Upper lobe of left lung (tissue), 6 donors: Measurements from ENCODE around the gene RALGAPA2. TPM values are rescaled to one million over a fixed set of nuclear protein-coding genes. Genes with fewer than 3 reads are reported as not detected.

ENCODE experiments used
- ATAC-seq, 2 donors: fragments of 200-7000 bp; cut with Tn5 transposase; one replicate each; pipeline ENCODE4 v1.9.1; 2022; ENCODE audit warnings: mild to moderate bottlenecking in 2 of 2, moderate library complexity in 2 of 2; ENCODE audit not compliant: low FRiP score in 2 of 2
- DNase-seq, 2 donors: peaks; one replicate each; pipeline ENCODE4 v3.0.0-alpha.2; 2019 to 2020
- H3K27ac ChIP-seq, 4 donors: fragments of 200-600 bp; sonication (generic); one replicate each; pipeline ENCODE4 v1.5.1; 2016 to 2019
- H3K27me3 ChIP-seq, 4 donors: fragments of 200-600 bp; sonication (generic); one replicate each; pipeline ENCODE4 v1.5.1; 2017 to 2019
- H3K36me3 ChIP-seq, 4 donors: fragments of 200-600 bp; sonication (generic); one replicate each; pipeline ENCODE4 v1.5.1; 2016 to 2019
- H3K4me1 ChIP-seq, 4 donors: fragments of 200-600 bp; sonication (generic); one replicate each; pipeline ENCODE4 v1.5.1; 2018 to 2019
- H3K4me3 ChIP-seq, 4 donors: fragments of 200-600 bp; sonication (generic); one replicate each; pipeline ENCODE4 v1.5.1; 2017 to 2019; ENCODE audit warnings: mild to moderate bottlenecking in 2 of 4, moderate library complexity in 1 of 4
- H3K9me3 ChIP-seq, 4 donors: fragments of 200-600 bp; sonication (generic); one replicate each; pipeline ENCODE4 v1.5.1; 2018 to 2019
- CTCF ChIP-seq, 6 experiments: fragments of 450-650 bp in 4 of 6; fragments of 200-600 bp in 2 of 6; sonication (generic) in 2 of 6; IDR thresholded peaks; one replicate each; pipeline ENCODE4 v1.5.1; 2016 to 2019; ENCODE audit warnings: antibody characterized with exemption in 6 of 6
- EP300 ChIP-seq, 4 donors: sonication (generic); formaldehyde crosslinking; IDR thresholded peaks; one replicate each; pipeline ENCODE4 v1.5.1; 2017; ENCODE audit warnings: antibody characterized with exemption in 4 of 4, control low read depth in 2 of 4
- POLR2A ChIP-seq, 4 donors: fragments of 450-650 bp; IDR thresholded peaks; one replicate each; pipeline ENCODE4 v1.5.1; 2016 to 2017; ENCODE audit warnings: antibody characterized with exemption in 4 of 4, mild to moderate bottlenecking in 2 of 4
- POLR2AphosphoS5 ChIP-seq, 2 donors: sonication (generic); formaldehyde crosslinking; IDR thresholded peaks; one replicate each; pipeline ENCODE4 v1.5.1; 2017; ENCODE audit warnings: antibody characterized with exemption in 2 of 2
- WGBS, 2 donors: methylation state at CpG; one replicate each; pipeline ENCODE4 v1.1.5; 2017 to 2018; 5-methylcytosine and 5-hydroxymethylcytosine counted together
- small RNA-seq, 4 donors: library from RNA; depleted of rRNA; stranded (forward); fragments of <200 nt; gene quantifications; one replicate each; pipeline ENCODE3, GENCODE V24; 2016
- total RNA-seq, 6 donors: library from RNA; depleted of rRNA in 4 of 6; stranded (reverse); fragments of >200 nt in 4 of 6; gene quantifications; one replicate each; pipeline versions ENCODE4 v1.1.0 to v1.2.1, GENCODE V29; 2016 to 2021
- donor health status: DM: no; HTN: no; CAD: no; lungs with moderate emphysema.
- donor health status: DM: no; HTN: yes; CAD: no; lungs with severe emphysema.

RALGAPA2 gene
- total RNA-seq, 6 donors from 2014 or later, result 50.8 to 95.3 (median 65.3) TPM

DNA sequence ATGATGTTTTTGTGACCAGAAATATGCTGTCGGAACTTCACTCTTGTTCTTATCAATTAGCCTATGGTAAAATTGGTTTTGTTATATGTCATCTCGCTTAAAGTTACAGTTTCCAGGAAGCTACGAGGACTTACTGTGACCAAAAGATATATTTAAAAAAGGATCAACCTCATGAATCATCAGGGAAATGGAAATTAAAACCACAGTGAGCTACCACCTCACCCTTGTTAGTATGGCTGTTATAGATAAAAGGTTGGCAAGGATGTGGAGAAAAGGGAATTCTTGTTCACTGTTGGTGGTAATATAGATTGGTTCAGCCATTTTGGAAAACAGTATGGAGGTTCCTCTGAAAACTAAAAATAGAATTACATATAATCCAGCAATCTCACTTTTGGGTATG, 358.9 kb downstream of the RALGAPA2 start:
- no peaks in the 10 kb centered on the region for H3K36me3 ChIP-seq

DNA sequence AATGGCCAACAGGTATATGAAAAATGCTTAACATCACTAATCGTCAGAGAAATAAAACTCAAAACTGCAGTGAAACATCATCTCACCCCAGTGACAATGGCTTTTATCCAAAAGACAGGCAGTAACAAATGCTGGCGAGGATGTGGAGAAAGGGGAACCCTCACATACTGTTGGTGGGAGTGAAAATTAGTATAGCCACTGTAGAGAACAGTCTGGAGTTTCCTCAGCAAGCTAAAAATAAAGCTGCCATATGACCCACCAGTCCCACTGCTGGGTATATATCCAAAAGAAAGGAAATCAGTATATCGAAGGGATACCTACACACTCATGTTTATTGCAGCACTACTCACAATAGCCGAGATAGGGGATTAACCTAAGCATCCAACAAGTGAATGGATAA, 368.0 kb downstream of the RALGAPA2 start:
- Histone ChIP-seq H3K36me3 (no peaks in the 10 kb centered on the region), H3K4me1 (no peaks in the 10 kb centered on the region), H3K4me3 (no peak overlapping the region), H3K27ac (no peak overlapping the region), H3K9me3 (peaks cover 0 to 10% (median 6%) of the 10 kb centered on the region in 4 donors), H3K27me3 (no peaks in the 10 kb centered on the region)
- DNase-seq (no peak), ATAC-seq (no peak)
- 75 to 85% methylated on average over 4 of the region's 4 CpGs for WGBS, 2 donors
- TF ChIP-seq POLR2A (IDR thresholded peaks at IDR 0.05) (no peak), EP300 (IDR thresholded peaks at IDR 0.05) (no peak), CTCF (IDR thresholded peaks at IDR 0.05) (no peak), POLR2AphosphoS5 (IDR thresholded peaks at IDR 0.05) (no peak)

More for the DNA sequence above, 358.9 kb downstream of the RALGAPA2 start:
- no peak overlapping the region for H3K4me3 ChIP-seq
- ATAC-seq (no peak), DNase-seq (no peak)
- H3K4me1 ChIP-seq, result no peaks in the 10 kb centered on the region
- H3K27ac ChIP-seq, result no peak overlapping the region
- no peaks in the 10 kb centered on the region for H3K9me3 ChIP-seq
- TF ChIP-seq CTCF (IDR thresholded peaks at IDR 0.05) (no peak), POLR2A (IDR thresholded peaks at IDR 0.05) (no peak), POLR2AphosphoS5 (IDR thresholded peaks at IDR 0.05) (no peak), EP300 (IDR thresholded peaks at IDR 0.05) (no peak)
- WGBS, 2 donors, result 61 to 65% methylated on average over 3 of the region's 3 CpGs
- H3K27me3 ChIP-seq, result no peaks in the 10 kb centered on the region

DNA sequence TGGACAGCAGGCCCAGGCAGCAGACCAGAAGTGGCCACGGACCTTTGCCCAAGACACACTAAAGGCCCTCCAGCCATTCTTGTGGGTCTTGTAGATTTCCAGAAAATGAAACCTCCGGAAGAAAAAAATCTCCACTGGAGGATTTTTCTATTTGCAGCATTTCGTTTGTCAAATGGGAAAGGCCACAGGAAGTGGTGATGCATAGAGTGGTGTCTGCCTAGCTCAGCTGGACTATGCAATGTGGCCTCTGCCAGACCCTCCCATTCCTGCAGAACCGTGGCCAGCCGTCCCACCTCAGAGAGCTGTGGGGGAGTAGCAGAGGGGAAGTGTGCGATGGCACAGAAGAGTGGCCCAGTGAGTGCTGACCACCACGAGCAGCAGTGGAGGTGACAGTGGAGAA, 368.5 kb downstream of the RALGAPA2 start:
- Histone ChIP-seq H3K36me3 (no peaks in the 10 kb centered on the region), H3K27me3 (no peaks in the 10 kb centered on the region), H3K4me3 (no peak overlapping the region), H3K27ac (no peak overlapping the region), H3K4me1 (no peaks in the 10 kb centered on the region), H3K9me3 (peaks cover 0 to 10% (median 6%) of the 10 kb centered on the region in 4 donors)
- TF ChIP-seq CTCF (IDR thresholded peaks at IDR 0.05) (no peak), EP300 (IDR thresholded peaks at IDR 0.05) (no peak), POLR2AphosphoS5 (IDR thresholded peaks at IDR 0.05) (no peak), POLR2A (IDR thresholded peaks at IDR 0.05) (no peak)
- DNase-seq, result no peak
- no peak for ATAC-seq
- WGBS, 2 donors, result 65 to 66% methylated on average over 7 of the region's 7 CpGs

Small RNA genes within 50 kb of the gene (small RNA-seq; reads per million reads assigned to genes)
- gene EIF4E2P1 (0 to 0.13 (median 0) reads per million in 4 donors), gene RN7SL607P (0 reads per million in 4 donors)
